Occipital lobe (tissue), 2 donors: ENCODE measurements around the gene TRIM45. TPM values are rescaled to one million over a fixed set of nuclear protein-coding genes. Genes with fewer than 3 reads are reported as not detected.

Source experiments
- small RNA-seq: library from RNA; depleted of rRNA; stranded (forward); fragments of <200 nt; gene quantifications from one replicate; pipeline ENCODE3, GENCODE V24; 2014
- total RNA-seq: library from RNA; depleted of rRNA; stranded (reverse); fragments of >200 nt; gene quantifications from one replicate; pipeline ENCODE4 v1.2.3, GENCODE V29; 2014

The TRIM45 gene
- total RNA-seq, 1 donor from 2014 or later, result 5.0 TPM

Small RNA genes within 50 kb of the gene (small RNA-seq; reads per million reads assigned to genes)
- 0.84 reads per million, percentile 69 among the genes with 10 or more reads in this experiment for gene MIR942

Other genes starting within 250 kb of the TRIM45 start
- gene PTGFRN, start 211.8 kb downstream of the TRIM45 start, total RNA-seq, result 52.7 TPM
- gene CD101, start 120.0 kb downstream of the TRIM45 start, total RNA-seq, result 1.1 TPM
- gene TTF2, start 61.4 kb downstream of the TRIM45 start, total RNA-seq, result 3.0 TPM
- 0.47 TPM for gene VTCN1, start 89.2 kb upstream of the TRIM45 start, total RNA-seq
- 127 TPM for gene MAN1A2, start 245.7 kb upstream of the TRIM45 start, total RNA-seq